K562 (cell line): Measurements from ENCODE around the gene CTBP2. TPM values are rescaled to one million over a fixed set of nuclear protein-coding genes. Genes with fewer than 3 reads are reported as not detected.

Source experiments
- CTBP1 ChIP-seq: fragments of 450-650 bp; IDR thresholded peaks from 2 replicates; pipeline ENCODE4 v1.6.1; 2016; ENCODE audit warnings: borderline replicate concordance
- ELF4 ChIP-seq: fragments of 450-650 bp; formaldehyde crosslinking; IDR thresholded peaks from 2 replicates; pipeline ENCODE4 v1.4.0; 2022; ENCODE audit warnings: missing genetic modification characterization
- EP300 ChIP-seq: IDR thresholded peaks from 2 replicates; pipeline ENCODE4 v1.6.1; 2012; ENCODE audit warnings: low read length, improper control_type of control experiment
- ETV6 ChIP-seq, 3 experiments: fragments of 150-350 bp in 1 of 3; sonication (generic) in 1 of 3; formaldehyde crosslinking in 1 of 3; IDR thresholded peaks; 2 replicates each; pipeline versions ENCODE4 v1.6.1 to v1.8.0; 2014 to 2022; ENCODE audit warnings: borderline replicate concordance in 2 of 3, low read depth in 2 of 3, antibody characterized with exemption in 1 of 3, low read length in 1 of 3, mild to moderate bottlenecking in 1 of 3, missing genetic modification reagents in 1 of 3
- HDAC2 ChIP-seq: fragments of 450-650 bp; IDR thresholded peaks from 2 replicates; pipeline ENCODE4 v1.6.1; 2016; ENCODE audit warnings: mild to moderate bottlenecking
- PML ChIP-seq: IDR thresholded peaks from 2 replicates; pipeline ENCODE4 v1.6.1; 2012; ENCODE audit warnings: low read length, inconsistent platforms
- polyA plus RNA-seq, 8 experiments: library from polyadenylated mRNA; depleted of rRNA in 4 of 8; stranded (reverse) in 5 of 8; unstranded in 3 of 8; fragments of >200 nt; fragmentation: Nextera tagmentation in 2 of 8; fragmentation: Illumina TruSeq in 1 of 8; extraction: Ambion mirVana in 2 of 8; extraction: Trizol in 1 of 8; gene quantifications; 2 replicates each; pipeline versions ENCODE4 v1.2.1 to v1.2.3, GENCODE V29; 2011 to 2014; ENCODE audit warnings: inconsistent platforms in 1 of 8, missing spikeins in 1 of 8
- total RNA-seq, 7 experiments: library from RNA; depleted of rRNA in 6 of 7; stranded (reverse); fragments of >200 nt in 6 of 7; fragmentation: Illumina TruSeq in 2 of 7; extraction: Trizol in 2 of 7; gene quantifications; 2 replicates each; pipeline versions ENCODE4 v1.2.1 to v1.2.3, GENCODE V29; 2011 to 2021; ENCODE audit warnings: low replicate concordance in 1 of 7
- TF ChIP-seq, protein P1 (sequence below): fragments of 200-800 bp; sonication (Bioruptor generic); IDR thresholded peaks from 2 replicates; pipeline ENCODE4 v1.6.1; 2017; ENCODE audit warnings: missing genetic modification characterization, missing compliant biosample characterization
- TF ChIP-seq, protein P2 (sequence below): fragments of 450-650 bp; IDR thresholded peaks from 2 replicates; pipeline ENCODE4 v1.6.1; 2016; ENCODE audit warnings: low read depth, mild to moderate bottlenecking, moderate library complexity

Gene CTBP2
- total and polyA plus RNA-seq, 9 of the 15 experiments (the other 6 are each of a cell fraction or from before 2014, with no cell fraction given) = 1.3 to 8.8 (median 5.1) TPM

DNA sequence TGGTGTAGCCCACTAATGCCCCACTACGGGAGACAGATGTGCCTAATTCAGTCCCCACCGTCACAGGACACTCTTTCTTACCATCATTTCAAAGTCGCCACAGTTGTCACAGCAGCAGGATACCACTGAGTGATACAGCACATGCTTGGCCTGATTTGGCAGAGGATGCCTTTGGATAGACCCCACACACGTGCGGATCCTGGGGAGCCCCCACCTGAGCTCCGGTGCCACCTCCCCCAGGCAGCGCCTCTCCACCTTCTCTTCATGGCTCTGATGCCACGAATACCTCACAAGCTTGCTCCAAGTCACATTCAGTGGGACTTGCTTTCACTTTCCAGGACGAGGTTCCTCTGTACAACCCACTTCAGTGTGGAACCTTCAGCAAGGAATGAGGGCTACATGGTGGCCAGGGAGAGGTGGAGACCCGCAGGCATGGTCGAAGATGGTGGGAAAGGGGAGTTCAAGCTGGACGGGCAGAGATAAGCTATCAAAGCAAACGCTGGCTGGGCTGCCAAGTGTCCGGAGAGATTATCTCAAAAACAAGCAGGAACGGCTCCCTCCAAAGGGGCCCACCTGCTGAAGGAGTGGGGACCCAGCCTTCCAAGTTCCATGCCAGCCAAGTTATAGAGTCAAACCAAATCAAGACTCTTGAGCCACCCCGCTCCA, 111.0 kb downstream of the CTBP2 start (continued):
- TF ChIP-seq PML (peak; percentile 84), ELF4 (CRISPR knock-in tag) (peak; percentile 87), CTBP1 (peak; percentile 38; the same call in 1 of the 2 replicates), EP300 (peak; percentile 81; the same call in 1 of the 2 replicates), HDAC2 (0 out of 2 replicates have a peak, but pooled peaks have one; percentile 50), ETV6 (IDR thresholded peaks at IDR 0.05; ENCODE audit: borderline replicate concordance in 1 of 2, low read depth in 2 of 2, low read length in 1 of 2) (no peak), ETV6 (CRISPR knock-in tag; IDR thresholded peaks at IDR 0.05; ENCODE audit: borderline replicate concordance) (no peak)
- TF ChIP-seq, protein P1, sequence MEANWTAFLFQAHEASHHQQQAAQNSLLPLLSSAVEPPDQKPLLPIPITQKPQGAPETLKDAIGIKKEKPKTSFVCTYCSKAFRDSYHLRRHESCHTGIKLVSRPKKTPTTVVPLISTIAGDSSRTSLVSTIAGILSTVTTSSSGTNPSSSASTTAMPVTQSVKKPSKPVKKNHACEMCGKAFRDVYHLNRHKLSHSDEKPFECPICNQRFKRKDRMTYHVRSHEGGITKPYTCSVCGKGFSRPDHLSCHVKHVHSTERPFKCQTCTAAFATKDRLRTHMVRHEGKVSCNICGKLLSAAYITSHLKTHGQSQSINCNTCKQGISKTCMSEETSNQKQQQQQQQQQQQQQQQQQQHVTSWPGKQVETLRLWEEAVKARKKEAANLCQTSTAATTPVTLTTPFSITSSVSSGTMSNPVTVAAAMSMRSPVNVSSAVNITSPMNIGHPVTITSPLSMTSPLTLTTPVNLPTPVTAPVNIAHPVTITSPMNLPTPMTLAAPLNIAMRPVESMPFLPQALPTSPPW = peak; percentile 52
- TF ChIP-seq, protein P2, sequence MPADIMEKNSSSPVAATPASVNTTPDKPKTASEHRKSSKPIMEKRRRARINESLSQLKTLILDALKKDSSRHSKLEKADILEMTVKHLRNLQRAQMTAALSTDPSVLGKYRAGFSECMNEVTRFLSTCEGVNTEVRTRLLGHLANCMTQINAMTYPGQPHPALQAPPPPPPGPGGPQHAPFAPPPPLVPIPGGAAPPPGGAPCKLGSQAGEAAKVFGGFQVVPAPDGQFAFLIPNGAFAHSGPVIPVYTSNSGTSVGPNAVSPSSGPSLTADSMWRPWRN = peak; percentile 55; the same call in 1 of the 2 replicates
- TF ChIP-seq, all 486 proteins: peak for 62
